ENCODE measurements around the gene GUCY1B1.

DNA sequence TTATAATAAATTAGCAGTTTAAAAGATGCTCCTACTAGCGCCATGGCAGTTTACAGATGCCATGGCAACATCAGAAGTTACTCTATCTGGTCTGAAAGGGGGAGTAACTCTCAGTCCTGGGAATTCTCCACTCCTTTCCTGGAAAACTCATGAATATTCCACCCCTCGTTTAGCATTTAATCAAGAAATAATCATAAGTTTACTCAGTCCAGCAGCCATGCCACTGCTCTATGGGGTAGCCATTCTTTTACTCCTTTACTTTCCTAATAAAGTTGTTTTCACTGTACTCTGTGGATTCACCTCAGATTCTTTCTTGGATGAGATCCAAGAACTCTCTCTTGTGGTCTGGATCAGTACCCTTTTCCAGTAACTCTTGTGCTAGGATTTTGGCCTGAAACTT is 52.3 kb downstream of the GUCY1B1 start:
- TF ChIP-seq, protein P1, sequence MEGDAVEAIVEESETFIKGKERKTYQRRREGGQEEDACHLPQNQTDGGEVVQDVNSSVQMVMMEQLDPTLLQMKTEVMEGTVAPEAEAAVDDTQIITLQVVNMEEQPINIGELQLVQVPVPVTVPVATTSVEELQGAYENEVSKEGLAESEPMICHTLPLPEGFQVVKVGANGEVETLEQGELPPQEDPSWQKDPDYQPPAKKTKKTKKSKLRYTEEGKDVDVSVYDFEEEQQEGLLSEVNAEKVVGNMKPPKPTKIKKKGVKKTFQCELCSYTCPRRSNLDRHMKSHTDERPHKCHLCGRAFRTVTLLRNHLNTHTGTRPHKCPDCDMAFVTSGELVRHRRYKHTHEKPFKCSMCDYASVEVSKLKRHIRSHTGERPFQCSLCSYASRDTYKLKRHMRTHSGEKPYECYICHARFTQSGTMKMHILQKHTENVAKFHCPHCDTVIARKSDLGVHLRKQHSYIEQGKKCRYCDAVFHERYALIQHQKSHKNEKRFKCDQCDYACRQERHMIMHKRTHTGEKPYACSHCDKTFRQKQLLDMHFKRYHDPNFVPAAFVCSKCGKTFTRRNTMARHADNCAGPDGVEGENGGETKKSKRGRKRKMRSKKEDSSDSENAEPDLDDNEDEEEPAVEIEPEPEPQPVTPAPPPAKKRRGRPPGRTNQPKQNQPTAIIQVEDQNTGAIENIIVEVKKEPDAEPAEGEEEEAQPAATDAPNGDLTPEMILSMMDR (IDR thresholded peaks at IDR 0.05), result no peak
- no peak for TF ChIP-seq POLR2A (IDR thresholded peaks at IDR 0.05)

All from heart left ventricle (tissue), 13 donors.